ENCODE measurements around the gene CFLAR. TPM values are rescaled to one million over a fixed set of nuclear protein-coding genes. Genes with fewer than 3 reads are reported as not detected.

Gene CFLAR
- total RNA-seq, 1 experiment from 2014 or later = 7.6 TPM

DNA sequence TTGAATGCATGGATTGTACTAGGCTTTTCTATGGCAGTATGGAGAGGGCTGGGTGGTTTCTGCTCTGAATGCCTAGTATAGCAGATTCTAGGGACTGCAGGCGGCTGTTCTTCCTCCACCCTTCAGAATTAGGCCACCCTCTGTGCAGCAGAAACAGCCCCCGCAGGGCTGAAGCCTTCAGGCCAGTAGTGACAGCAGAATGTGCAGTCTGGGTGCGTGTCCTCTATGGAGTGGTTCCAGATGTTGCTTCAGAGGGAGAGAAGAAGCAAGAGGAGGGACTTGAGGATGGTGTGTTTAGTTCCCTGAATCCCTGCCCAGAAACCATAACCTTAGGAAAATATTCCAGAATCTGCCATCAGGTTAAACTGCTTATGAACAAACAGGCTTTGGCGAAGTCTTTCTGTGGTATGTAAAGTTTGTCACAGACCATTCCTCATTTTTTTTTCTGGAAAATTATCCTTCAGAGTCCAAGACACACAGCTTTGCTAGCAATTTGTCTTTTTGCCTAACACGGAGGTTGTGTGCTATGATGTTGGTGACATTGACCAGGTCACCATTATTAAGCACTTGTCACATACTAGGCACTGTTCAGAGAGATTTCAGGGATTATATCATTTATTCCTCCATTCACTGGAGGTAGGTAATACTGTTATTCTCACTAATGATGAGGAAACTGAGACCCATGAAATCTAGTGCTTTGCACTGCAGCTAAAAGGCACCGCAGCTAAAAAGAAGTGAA, 88.1 kb downstream of the CFLAR start:
- H3K4me1 ChIP-seq (ENCODE audit: insufficient read depth, low read length) = no peaks in the 10 kb centered on the region
- H4K91ac ChIP-seq (ENCODE audit: insufficient read length, low read depth, low read length) = no peak overlapping the region
- no peak overlapping the region for H2BK120ac ChIP-seq (ENCODE audit: low read depth, low read length, poor library complexity, severe bottlenecking)
- H3T11ph ChIP-seq (ENCODE audit: low read length) = no peak overlapping the region
- no peak overlapping the region for H2BK12ac ChIP-seq (ENCODE audit: insufficient read length, low read depth, low read length)
- no peak overlapping the region for H4K8ac ChIP-seq (replicated peaks; ENCODE audit: insufficient read length, low read depth, low read length)
- no peak overlapping the region for H3K23ac ChIP-seq (ENCODE audit: insufficient read length, low read depth, low read length)
- no peak overlapping the region for H3K4me3 Mint-ChIP-seq
- peaks cover 7 to 8% of the 10 kb centered on the region in 2 experiments; a peak in 3 of 4 replicates for H3K4me1 Mint-ChIP-seq
- no peak overlapping the region for H2BK15ac ChIP-seq (ENCODE audit: low read depth, low read length)
- no peaks in the 10 kb centered on the region for H3K27me3 ChIP-seq (ENCODE audit: insufficient read depth, low read length)
- H3K9me3 Mint-ChIP-seq = no peaks in the 10 kb centered on the region
- H2AK5ac ChIP-seq (ENCODE audit: insufficient read length, low read length) = no peak overlapping the region
- TF ChIP-seq, protein P1, sequence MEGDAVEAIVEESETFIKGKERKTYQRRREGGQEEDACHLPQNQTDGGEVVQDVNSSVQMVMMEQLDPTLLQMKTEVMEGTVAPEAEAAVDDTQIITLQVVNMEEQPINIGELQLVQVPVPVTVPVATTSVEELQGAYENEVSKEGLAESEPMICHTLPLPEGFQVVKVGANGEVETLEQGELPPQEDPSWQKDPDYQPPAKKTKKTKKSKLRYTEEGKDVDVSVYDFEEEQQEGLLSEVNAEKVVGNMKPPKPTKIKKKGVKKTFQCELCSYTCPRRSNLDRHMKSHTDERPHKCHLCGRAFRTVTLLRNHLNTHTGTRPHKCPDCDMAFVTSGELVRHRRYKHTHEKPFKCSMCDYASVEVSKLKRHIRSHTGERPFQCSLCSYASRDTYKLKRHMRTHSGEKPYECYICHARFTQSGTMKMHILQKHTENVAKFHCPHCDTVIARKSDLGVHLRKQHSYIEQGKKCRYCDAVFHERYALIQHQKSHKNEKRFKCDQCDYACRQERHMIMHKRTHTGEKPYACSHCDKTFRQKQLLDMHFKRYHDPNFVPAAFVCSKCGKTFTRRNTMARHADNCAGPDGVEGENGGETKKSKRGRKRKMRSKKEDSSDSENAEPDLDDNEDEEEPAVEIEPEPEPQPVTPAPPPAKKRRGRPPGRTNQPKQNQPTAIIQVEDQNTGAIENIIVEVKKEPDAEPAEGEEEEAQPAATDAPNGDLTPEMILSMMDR (conservative IDR thresholded peaks at IDR 0.05) = no peak
- no peaks in the 10 kb centered on the region; a peak in 1 of 7 replicates for H3K36me3 Mint-ChIP-seq (ENCODE audit: insufficient read depth in 1 of 3, low read depth in 3 of 3)
- no peak overlapping the region for H3K9ac ChIP-seq (ENCODE audit: extremely low read depth, insufficient read length, low read length)
- no peaks in the 10 kb centered on the region for H4K20me1 ChIP-seq (ENCODE audit: control insufficient read depth, insufficient read depth, insufficient read length)
- H3K4ac ChIP-seq (ENCODE audit: low read depth, low read length) = no peak overlapping the region
- no peak overlapping the region for H3K27ac Mint-ChIP-seq
- H3K27ac ChIP-seq (ENCODE audit: insufficient read length, low read depth, low read length) = no peak overlapping the region
- no peak overlapping the region for H4K5ac ChIP-seq (ENCODE audit: insufficient read length, low read depth, low read length)
- no peaks in the 10 kb centered on the region for H3K79me2 ChIP-seq (ENCODE audit: insufficient read depth, low read length)
- H3K4me2 ChIP-seq (ENCODE audit: insufficient read depth, insufficient read length, low read length) = no peak overlapping the region
- no peak overlapping the region for H2AFZ ChIP-seq (ENCODE audit: low read length)
- H3K18ac ChIP-seq (ENCODE audit: insufficient read length, low read depth, low read length) = no peak overlapping the region
- H2BK5ac ChIP-seq (ENCODE audit: insufficient read length, low read length) = no peak overlapping the region
- H3K9me3 ChIP-seq (ENCODE audit: control insufficient read depth, low read depth, low read length) = no peaks in the 10 kb centered on the region
- H3K56ac ChIP-seq (ENCODE audit: insufficient read length, low read depth, low read length) = no peak overlapping the region
- H3K27me3 Mint-ChIP-seq (ENCODE audit: low read depth) = no peaks in the 10 kb centered on the region
- no peaks in the 10 kb centered on the region for H3K23me2 ChIP-seq (ENCODE audit: insufficient read length, low read depth, low read length, poor library complexity, severe bottlenecking)
- no peak for DNase-seq
- H3K14ac ChIP-seq (ENCODE audit: insufficient read depth, low read length) = no peak overlapping the region
- H2BK20ac ChIP-seq (ENCODE audit: low read depth, low read length, poor library complexity, severe bottlenecking) = no peak overlapping the region
- WGBS (ENCODE audit: extremely low coverage, insufficient read length, low lambda C conversion rate) = no CpG with 5 or more reads among the region's 6 CpGs
- H3K79me1 ChIP-seq (ENCODE audit: insufficient read depth, low read depth, low read length, poor library complexity, severe bottlenecking) = no peaks in the 10 kb centered on the region

Data from H9 (cell line).